H4 (cell line): ENCODE results near the gene TSPEAR. TPM values are rescaled to one million over a fixed set of nuclear protein-coding genes. Genes with fewer than 3 reads are reported as not detected.

Experiments used
- DNase-seq: peaks from one replicate; pipeline ENCODE4 v3.0.0-alpha.2; 2015; ENCODE audit warnings: low spot score
- total RNA-seq: library from RNA; depleted of rRNA; stranded (reverse); fragments of >200 nt; shearing (Covaris generic); gene quantifications from 2 replicates; pipeline ENCODE4 v1.2.3, GENCODE V29; 2014

The TSPEAR gene
- total RNA-seq, 1 experiment from 2014 or later = 0.08 TPM

- DNase-seq = no peak
These were observed 195.0 kb downstream of the TSPEAR start for GRCh38 chr21:44516342-44516741.

DNA sequence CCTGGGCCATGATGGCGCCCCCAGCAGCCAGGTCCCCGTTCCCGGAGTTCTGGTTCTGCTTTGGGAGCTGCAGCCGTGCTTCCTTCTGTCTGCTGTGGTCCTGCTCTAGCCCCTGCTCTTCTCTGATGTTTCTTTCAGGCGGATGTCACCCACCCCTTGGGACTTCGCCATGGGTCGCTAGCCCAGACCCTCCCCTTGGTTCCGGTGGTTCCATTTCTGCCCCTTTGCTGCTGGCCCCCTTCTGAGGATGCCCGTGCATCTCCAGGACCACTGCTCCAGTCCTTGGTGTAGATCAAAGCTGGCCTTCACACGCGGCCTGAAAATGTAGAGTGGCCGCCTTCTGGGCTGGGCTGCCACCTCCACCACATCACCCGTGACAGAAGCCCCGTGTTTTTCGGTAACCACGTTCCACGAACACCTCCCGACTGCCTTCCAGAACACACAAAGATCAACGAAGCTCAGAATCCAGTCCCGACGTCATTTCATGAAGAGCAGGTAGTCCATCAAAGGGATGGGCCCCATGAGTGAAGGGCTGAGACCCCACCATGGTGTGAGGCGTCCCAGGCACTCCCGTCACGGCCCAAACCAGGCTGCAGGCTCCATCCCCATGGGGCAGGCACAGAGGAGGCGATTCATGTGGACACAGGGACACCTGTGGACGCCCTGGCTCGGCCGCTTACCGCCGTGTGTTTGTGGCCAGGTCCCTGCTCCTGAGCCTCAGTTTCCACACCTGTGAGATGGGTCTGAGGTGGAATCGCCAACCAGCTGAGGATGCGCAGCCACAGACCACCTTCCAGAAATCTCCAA lies 195.8 kb downstream of the TSPEAR start:
- DNase-seq = no peak

DNA sequence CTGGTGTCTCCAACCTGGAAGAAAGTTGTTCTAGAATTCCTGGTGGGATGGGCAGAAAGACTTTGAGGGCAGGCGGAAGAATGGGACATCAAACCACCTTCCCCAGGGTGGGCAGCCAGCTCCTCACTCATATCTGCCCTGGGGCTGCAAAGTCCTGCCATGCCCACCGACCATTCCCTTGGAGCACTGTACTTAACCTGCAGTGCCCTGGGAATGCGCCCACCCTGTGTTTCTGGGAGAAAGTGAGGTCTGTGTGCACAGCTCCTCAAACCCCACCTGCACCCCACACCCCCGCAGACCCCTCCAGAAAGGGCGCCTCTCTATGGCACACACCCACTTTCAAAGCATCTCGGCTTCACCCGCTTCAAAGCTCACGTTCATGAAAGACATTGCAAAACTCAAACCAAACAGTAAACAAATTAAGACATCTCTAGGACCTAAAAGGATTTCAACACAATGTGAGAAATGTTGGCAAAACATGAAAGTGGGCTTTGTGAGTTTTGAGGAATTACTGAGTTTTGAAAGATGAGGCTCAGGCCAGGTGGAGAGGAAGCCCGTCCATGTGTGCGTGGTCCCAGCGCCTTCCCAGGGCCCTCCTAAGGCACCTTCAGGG lies 196.5 kb downstream of the TSPEAR start:
- DNase-seq = no peak

GRCh38 chr21:44514218-44514520 lies 197.2 kb downstream of the TSPEAR start:
- no peak for DNase-seq

- no peak for DNase-seq
These were observed 197.8 kb downstream of the TSPEAR start for GRCh38 chr21:44513389-44514217.

GRCh38 chr21:44512496-44513388 lies 198.6 kb downstream of the TSPEAR start:
- no peak for DNase-seq

DNA sequence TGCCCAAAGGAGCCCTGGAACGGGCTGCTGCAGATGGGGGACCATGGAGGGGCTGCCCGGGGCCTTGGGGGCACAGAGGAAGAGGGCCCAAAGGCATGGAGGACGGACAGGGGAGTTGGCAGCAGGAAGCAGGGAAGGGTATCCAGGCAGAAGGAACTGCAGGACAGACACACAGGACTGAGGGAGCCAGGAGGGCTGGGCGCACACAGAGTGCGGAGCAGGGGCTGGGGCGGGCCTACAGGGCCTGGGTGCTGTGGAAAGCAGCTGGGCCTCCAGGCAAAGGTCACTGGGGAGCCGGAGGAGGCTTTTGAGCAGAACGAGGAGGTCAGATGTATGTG lies 199.5 kb downstream of the TSPEAR start:
- DNase-seq = no peak

DNA sequence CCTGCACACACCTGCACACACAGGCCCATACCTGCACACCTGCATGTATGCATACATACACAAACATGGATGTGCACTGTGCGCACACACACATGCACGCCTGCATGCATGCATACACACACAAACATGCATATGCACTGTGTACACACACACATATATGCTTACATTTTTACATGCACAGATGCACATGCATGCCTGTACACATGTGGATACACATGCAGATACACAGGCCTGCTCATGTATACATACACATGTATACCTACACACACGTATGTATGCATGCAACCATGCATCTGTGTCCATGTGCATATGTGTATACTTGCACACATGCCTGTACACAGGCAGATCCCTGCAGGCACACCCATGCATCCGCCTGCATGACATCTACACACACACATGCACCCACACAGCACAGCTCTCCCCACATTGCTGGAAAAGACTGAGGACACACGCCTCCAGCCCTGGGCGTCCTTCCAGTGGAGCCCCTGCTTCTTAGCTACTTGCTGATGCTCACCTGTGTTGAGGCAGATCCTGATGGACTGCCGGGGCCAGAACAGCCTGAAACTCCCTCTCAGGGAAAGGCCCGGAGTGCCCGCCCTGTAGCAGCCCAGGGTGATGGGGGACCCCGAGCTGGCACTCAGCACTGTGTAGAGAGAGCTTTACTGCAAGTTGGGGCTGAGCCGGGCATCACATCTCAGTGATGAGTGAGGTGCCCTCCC lies 200.0 kb downstream of the TSPEAR start:
- no peak for DNase-seq

DNA sequence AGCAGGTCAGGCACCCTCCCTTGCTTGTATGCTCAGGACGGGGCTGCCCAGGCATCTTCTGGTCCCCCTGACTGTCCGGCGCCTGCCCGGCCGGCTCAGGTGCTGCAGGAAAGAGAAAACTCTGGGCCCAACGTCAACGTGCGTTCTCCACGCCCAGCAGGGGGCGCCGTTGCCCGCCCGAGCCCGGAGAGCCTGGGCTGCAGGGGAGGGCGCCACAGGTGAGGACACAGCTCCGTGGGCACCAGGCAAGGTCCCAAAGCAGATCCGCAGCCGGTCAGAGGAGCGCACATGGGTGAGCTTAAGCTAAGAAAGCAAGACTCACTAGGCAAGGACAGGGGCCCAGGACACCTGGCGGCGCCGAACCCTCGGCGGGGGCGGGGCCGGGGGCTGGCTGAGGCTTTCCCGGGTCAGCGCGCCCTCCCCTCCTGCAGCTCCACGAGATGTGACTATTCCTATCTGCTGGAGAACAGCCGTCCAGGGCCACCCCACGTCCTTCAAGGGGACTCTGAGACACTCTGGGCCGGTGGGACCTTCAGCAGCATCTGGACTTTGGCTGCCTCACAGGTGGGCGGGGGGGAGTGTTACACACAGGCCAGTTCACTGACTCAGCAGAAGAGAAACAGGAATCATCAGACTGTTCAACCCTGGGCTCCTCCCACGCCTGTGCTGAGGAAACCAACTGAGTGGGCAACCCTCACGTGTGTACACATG lies 200.7 kb downstream of the TSPEAR start:
- DNase-seq = peak; percentile 57

DNA sequence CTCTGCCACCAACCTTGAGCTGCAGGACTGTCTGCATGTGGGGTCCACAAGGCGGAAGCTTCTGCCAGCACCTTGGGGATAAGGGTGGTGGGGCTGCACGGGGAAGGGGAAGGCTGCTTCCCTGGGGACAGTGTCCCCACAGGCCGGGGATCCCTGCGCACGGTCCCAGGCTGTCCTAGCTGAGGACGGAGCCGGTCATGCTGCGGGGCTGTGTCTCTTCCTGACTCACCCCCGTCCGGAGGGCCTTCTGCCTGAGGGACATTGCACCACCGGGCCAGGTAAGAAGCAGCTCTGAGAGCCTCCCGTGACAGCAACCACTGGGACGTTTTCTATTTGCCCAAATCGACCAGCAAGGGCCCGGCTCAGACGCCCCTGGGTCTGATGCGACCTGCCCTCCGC lies 201.3 kb downstream of the TSPEAR start:
- no peak for DNase-seq

DNA sequence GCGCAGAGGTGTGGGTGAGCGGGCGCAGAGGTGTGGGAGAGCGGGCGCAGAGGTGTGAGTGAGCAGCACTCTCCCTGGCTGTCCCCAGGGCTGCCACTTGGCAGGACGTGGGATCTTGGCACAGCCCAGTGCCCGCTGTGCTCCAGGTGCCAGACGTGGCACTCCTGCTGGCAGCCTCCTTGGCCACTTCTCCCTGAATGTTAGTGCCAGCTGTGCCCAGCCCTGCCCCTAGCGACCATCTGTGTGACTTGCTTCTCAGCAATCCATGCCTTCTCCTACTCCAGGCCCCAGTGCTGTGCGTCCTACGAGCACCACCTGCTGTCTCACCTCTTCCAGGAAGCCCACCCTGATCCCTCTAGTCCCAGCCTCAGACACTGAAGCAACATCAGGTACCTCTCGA lies 201.8 kb downstream of the TSPEAR start:
- peak; percentile 82 for DNase-seq

- no peak for DNase-seq
These were observed 202.5 kb downstream of the TSPEAR start for GRCh38 chr21:44508711-44509445.

GRCh38 chr21:44508426-44508710 lies 203.0 kb downstream of the TSPEAR start:
- no peak for DNase-seq

DNA sequence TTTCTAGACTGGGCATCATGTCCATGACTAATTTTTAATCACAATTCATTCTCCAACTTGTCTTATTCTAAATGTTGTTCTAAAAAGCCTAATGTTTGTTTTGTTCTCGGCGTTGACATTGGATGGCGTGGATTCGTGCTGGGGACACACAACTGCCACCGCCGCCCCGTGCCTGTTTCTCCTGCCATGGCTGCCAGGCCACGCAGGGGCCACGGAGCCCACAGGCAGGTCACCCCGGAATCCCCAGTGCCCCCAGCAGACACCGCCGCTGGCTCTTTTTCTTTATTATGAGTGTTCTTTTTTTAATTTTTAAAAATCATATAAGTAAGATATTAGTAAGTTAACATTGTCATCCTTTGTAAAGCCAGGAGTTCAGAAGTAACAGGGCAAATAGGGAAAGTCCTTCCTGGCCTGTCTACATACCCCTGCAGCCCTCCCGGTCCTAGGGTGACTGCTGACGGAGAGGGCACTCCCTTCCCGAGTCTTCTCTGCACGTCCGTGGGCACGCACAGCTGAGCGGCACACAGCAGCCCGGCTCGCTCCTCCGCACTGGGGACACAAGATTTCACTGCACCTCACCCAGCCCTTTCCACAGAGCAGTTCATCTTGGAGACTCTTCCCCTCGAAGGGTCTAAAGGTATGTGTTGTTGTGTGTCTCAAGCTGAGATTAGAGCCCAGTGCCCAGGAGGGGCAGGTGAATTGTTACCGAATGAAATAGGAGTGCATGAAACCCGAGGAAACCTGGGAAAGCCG lies 203.5 kb downstream of the TSPEAR start:
- no peak for DNase-seq

GRCh38 chr21:44506279-44507255 lies 204.8 kb downstream of the TSPEAR start:
- DNase-seq = no peak

- no peak for DNase-seq
These were observed 205.6 kb downstream of the TSPEAR start for GRCh38 chr21:44505673-44506278.

- no peak for DNase-seq
These were observed 207.4 kb downstream of the TSPEAR start for GRCh38 chr21:44503901-44504399.
